HCT116 (cell line): ENCODE data around the gene MEGF8. TPM values are rescaled to one million over a fixed set of nuclear protein-coding genes. Genes with fewer than 3 reads are reported as not detected.

Source experiments
- ATAC-seq: fragments of 200-7000 bp; cut with Tn5 transposase; 2 replicates; pipeline ENCODE4 v1.9.1; 2020; ENCODE audit warnings: mild to moderate bottlenecking, moderate library complexity
- BruUV-seq: library from RNA; stranded (reverse); fragments of 400-500 nt; replicated peaks from 2 replicates; lab custom pipeline; 2021; lab: Mats Ljungman, UMichigan
- CTCF ChIA-PET: fragments of 300-600 bp; sonication (Branson Sonifier 250); formaldehyde crosslinking; loops from one replicate; lab custom pipeline; 2021; ENCODE audit warnings: antibody characterized with exemption; lab: Charles Lee
- POLR2A ChIA-PET: fragments of 300-600, 350-600 bp; sonication (Branson Sonifier 250); formaldehyde crosslinking; loops from one replicate; lab custom pipeline; 2021; ENCODE audit warnings: antibody characterized with exemption; lab: Charles Lee
- RAD21 ChIA-PET, 2 experiments: fragments of 300-600 bp; sonication (Branson Sonifier 250); formaldehyde crosslinking; loops; one replicate each; lab custom pipeline; 2023; ENCODE audit warnings: low total read pairs in 2 of 2; ENCODE audit not compliant: uncharacterized antibody in 2 of 2, unreplicated experiment in 2 of 2, low non-redundant PET in 1 of 2; lab: Charles Lee
- DNase-seq: peaks from one replicate; pipeline ENCODE4 v3.0.0-alpha.2; 2010; ENCODE audit warnings: low read depth, low spot score
- H2AFZ ChIP-seq: fragments of 200-600 bp; shearing (Covaris generic), sonication (generic); 2 replicates; pipeline ENCODE4 v1.6.1; 2017; ENCODE audit warnings: low read depth, mixed run types, mixed read lengths, antibody characterized with exemption, low read length; ENCODE audit not compliant: poor library complexity, severe bottlenecking
- H3K27ac ChIP-seq: 2 replicates; pipeline ENCODE4 v1.5.1; 2012; ENCODE audit warnings: low read depth, low read length
- H3K27me3 ChIP-seq: fragments of 200-600 bp; sonication (generic); 2 replicates; pipeline ENCODE4 v1.6.1; 2016; ENCODE audit warnings: mixed run types, low read length, mixed read lengths; ENCODE audit not compliant: insufficient read depth
- H3K36me3 ChIP-seq, 2 experiments: fragments of 200-500 bp in 1 of 2; fragments of 200-600 bp in 1 of 2; sonication (Bioruptor generic) in 1 of 2; sonication (generic) in 1 of 2; 2 replicates each; pipeline versions ENCODE4 v1.5.1 to v1.6.1; 2014 to 2016; ENCODE audit warnings: low read length in 2 of 2, inconsistent platforms in 1 of 2, mixed read lengths in 1 of 2, mixed run types in 1 of 2; ENCODE audit not compliant: insufficient read depth in 2 of 2, control insufficient read depth in 1 of 2
- H3K4me1 ChIP-seq, 2 experiments: fragments of 200-600 bp in 1 of 2; sonication (generic) in 1 of 2; 2 replicates each; pipeline versions ENCODE4 v1.5.1 to v1.6.1; 2012 to 2017; ENCODE audit warnings: low read length in 2 of 2, inconsistent platforms in 1 of 2, mild to moderate bottlenecking in 1 of 2, mixed read lengths in 1 of 2, mixed run types in 1 of 2, moderate library complexity in 1 of 2; ENCODE audit not compliant: insufficient read depth in 2 of 2, control insufficient read depth in 1 of 2
- H3K4me2 ChIP-seq: fragments of 200-600 bp; sonication (generic); 2 replicates; pipeline ENCODE4 v1.6.1; 2017; ENCODE audit warnings: mixed run types, low read length, mixed read lengths
- H3K4me3 ChIP-seq, 2 experiments: fragments of 200-600 bp in 1 of 2; sonication (generic) in 1 of 2; replicated peaks in 1 of 2; 2 replicates each; pipeline ENCODE4 v1.5.1; 2011 to 2016; ENCODE audit warnings: low read length in 2 of 2, control low read depth in 1 of 2, low read depth in 1 of 2, mild to moderate bottlenecking in 1 of 2, mixed read lengths in 1 of 2, mixed run types in 1 of 2
- H3K79me2 ChIP-seq: fragments of 200-600 bp; sonication (generic); 2 replicates; pipeline ENCODE4 v1.6.1; 2017; ENCODE audit warnings: mild to moderate bottlenecking, mixed run types, low read length, moderate library complexity, mixed read lengths; ENCODE audit not compliant: insufficient read depth
- H3K9ac ChIP-seq: fragments of 200-600 bp; sonication (generic); 2 replicates; pipeline ENCODE4 v1.6.1; 2016; ENCODE audit warnings: low read length, mixed read lengths
- H3K9me2 ChIP-seq: fragments of 200-600 bp; sonication (generic), shearing (Covaris generic); 2 replicates; pipeline ENCODE4 v1.6.1; 2017; ENCODE audit warnings: mixed run types, mild to moderate bottlenecking, moderate library complexity; ENCODE audit not compliant: insufficient read depth
- H3K9me3 ChIP-seq, 2 experiments: fragments of 200-500 bp in 1 of 2; fragments of 200-600 bp in 1 of 2; sonication (Bioruptor generic) in 1 of 2; sonication (generic) in 1 of 2; 2 replicates each; pipeline ENCODE4 v1.6.1; 2014 to 2017; ENCODE audit warnings: low read length in 2 of 2, mixed read lengths in 2 of 2, inconsistent platforms in 1 of 2, low read depth in 1 of 2, mild to moderate bottlenecking in 1 of 2, mixed run types in 1 of 2, moderate library complexity in 1 of 2; ENCODE audit not compliant: control insufficient read depth in 1 of 2, insufficient read depth in 1 of 2
- H4K20me1 ChIP-seq: fragments of 200-600 bp; sonication (generic), shearing (Covaris generic); 2 replicates; pipeline ENCODE4 v1.6.1; 2017; ENCODE audit warnings: mixed run types, mild to moderate bottlenecking, moderate library complexity; ENCODE audit not compliant: insufficient read depth
- CBX3 ChIP-seq: IDR thresholded peaks from 2 replicates; pipeline ENCODE4 v1.6.1; 2012; ENCODE audit warnings: low read depth
- CEBPB ChIP-seq: IDR thresholded peaks from 2 replicates; pipeline ENCODE4 v1.6.1; 2012; ENCODE audit warnings: low read depth
- ELF1 ChIP-seq: IDR thresholded peaks from 2 replicates; pipeline ENCODE4 v1.6.1; 2012; ENCODE audit warnings: low read depth, borderline replicate concordance
- FOSL1 ChIP-seq: IDR thresholded peaks from 2 replicates; pipeline ENCODE4 v1.6.1; 2012; ENCODE audit warnings: low read depth
- JUND ChIP-seq: IDR thresholded peaks from 2 replicates; pipeline ENCODE4 v1.6.1; 2012
- MAX ChIP-seq: IDR thresholded peaks from 2 replicates; pipeline ENCODE4 v1.6.1; 2012
- POLR2A ChIP-seq: IDR thresholded peaks from 2 replicates; pipeline ENCODE4 v1.7.0; 2011; ENCODE audit warnings: borderline replicate concordance; ENCODE audit not compliant: insufficient read depth, insufficient read length; ENCODE audit errors: extremely low read depth
- SIN3A ChIP-seq: IDR thresholded peaks from 2 replicates; pipeline ENCODE4 v1.6.1; 2012; ENCODE audit warnings: low read depth
- SRF ChIP-seq: IDR thresholded peaks from 2 replicates; pipeline ENCODE4 v1.6.1; 2012; ENCODE audit warnings: low read depth
- TCF7L2 ChIP-seq: IDR thresholded peaks from 2 replicates; pipeline ENCODE4 v1.7.0; 2011; ENCODE audit warnings: borderline replicate concordance, inconsistent platforms; ENCODE audit not compliant: insufficient read depth, insufficient read length; ENCODE audit errors: extremely low read depth
- YY1 ChIP-seq: IDR thresholded peaks from 2 replicates; pipeline ENCODE4 v1.6.1; 2011; ENCODE audit warnings: low read length, low read depth, moderate library complexity, mild to moderate bottlenecking; ENCODE audit not compliant: insufficient replicate concordance; ENCODE audit errors: extremely low read depth
- ZFX ChIP-seq: fragments of 450-650 bp; IDR thresholded peaks from 2 replicates; pipeline ENCODE4 v1.6.1; 2017
- ZNF274 ChIP-seq: fragments of 200-500 bp; sonication (Bioruptor generic); IDR thresholded peaks from 2 replicates; pipeline ENCODE4 v1.6.1; 2014; ENCODE audit warnings: mild to moderate bottlenecking, low read depth, low read length, inconsistent platforms
- intact Hi-C: fragments of 100-400 bp; cut with micrococcal nuclease; formaldehyde crosslinking; loops from 2 replicates; pipeline ENCODE4 v1.10.0; 2022
- total RNA-seq: library from RNA; stranded (reverse); gene quantifications from one replicate; pipeline ENCODE4 v1.2.1, GENCODE V29; 2021; ENCODE audit not compliant: unreplicated experiment
- TF ChIP-seq, protein P1 (sequence below): IDR thresholded peaks from 2 replicates; pipeline ENCODE4 v1.6.1; 2011; ENCODE audit warnings: mild to moderate bottlenecking, low read length, moderate library complexity; ENCODE audit not compliant: insufficient replicate concordance; ENCODE audit errors: extremely low read depth
- TF ChIP-seq, protein P2 (sequence below), 3 experiments: fragments of 200-600 bp in 1 of 3; sonication (generic) in 1 of 3; IDR thresholded peaks in 2 of 3; conservative IDR thresholded peaks in 1 of 3; 2 replicates each; pipeline ENCODE4 v1.5.1; 2012 to 2017; ENCODE audit warnings: low read depth in 2 of 3, low read length in 2 of 3, antibody characterized with exemption in 1 of 3, borderline replicate concordance in 1 of 3, control low read depth in 1 of 3, mild to moderate bottlenecking in 1 of 3, mixed read lengths in 1 of 3, mixed run types in 1 of 3, moderate library complexity in 1 of 3; ENCODE audit not compliant: insufficient read depth in 1 of 3

The MEGF8 gene
- total RNA-seq, 1 experiment from 2014 or later, result 24.0 TPM

GRCh38 chr19:42315024-42315423, 10.4 kb upstream of the MEGF8 start (continued):
- TF ChIP-seq ELF1 (no peak), CBX3 (no peak), JUND (no peak)
- TF ChIP-seq, protein P1, sequence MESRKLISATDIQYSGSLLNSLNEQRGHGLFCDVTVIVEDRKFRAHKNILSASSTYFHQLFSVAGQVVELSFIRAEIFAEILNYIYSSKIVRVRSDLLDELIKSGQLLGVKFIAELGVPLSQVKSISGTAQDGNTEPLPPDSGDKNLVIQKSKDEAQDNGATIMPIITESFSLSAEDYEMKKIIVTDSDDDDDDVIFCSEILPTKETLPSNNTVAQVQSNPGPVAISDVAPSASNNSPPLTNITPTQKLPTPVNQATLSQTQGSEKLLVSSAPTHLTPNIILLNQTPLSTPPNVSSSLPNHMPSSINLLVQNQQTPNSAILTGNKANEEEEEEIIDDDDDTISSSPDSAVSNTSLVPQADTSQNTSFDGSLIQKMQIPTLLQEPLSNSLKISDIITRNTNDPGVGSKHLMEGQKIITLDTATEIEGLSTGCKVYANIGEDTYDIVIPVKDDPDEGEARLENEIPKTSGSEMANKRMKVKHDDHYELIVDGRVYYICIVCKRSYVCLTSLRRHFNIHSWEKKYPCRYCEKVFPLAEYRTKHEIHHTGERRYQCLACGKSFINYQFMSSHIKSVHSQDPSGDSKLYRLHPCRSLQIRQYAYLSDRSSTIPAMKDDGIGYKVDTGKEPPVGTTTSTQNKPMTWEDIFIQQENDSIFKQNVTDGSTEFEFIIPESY, result no peak
- TF ChIP-seq, all 23 proteins: peak for 0

DNA sequence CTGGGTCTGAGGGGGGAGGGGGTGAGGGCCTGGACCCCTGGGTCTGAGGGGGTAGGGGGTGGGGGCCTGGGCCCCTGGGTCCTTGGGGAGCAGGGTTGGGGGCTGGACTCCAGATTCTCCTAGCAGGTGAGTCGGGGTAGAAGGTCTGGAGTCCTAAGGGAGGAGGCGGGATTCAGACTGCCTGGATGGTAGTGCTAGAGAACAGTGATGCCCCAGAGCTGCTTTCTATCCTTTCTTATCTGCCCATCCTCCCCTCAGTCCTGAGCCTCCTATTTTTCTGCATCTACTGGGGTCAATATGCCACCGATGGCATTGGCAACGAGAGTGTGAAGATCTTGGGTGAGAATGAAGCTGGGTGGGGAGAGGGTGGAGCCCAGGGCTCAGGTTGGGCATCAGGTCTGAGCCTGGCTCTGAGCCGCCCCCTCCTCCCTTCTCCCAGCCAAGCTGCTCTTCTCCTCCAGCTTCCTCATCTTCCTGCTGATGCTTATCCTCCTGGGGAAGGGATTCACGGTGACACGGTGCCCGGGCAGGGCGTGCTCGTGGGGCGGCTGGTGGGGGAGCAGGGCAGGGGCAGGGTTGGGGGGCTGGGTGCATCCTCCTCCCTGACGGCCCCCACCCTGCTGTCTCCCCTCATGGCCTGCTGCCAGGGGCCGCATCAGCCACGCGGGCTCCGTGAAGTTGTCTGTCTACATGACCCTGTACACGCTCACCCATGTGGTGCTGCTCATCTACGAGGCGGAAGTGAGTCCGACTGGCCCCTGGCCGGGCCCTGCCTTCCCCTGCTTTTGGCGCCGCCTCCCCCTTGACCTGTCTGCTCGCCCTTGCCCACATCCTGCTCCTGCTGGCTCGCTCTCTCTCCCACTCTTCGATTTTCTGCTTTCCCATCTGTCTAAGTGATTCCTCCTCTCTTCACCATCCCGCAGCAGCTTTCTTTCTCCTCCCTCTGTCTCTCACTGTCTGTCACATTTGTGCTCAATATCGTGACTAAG, 8.9 kb upstream of the MEGF8 start:
- DNase-seq, result no peak
- H3K9ac ChIP-seq, result no peak overlapping the region
- ATAC-seq, result no peak
- H3K4me2 ChIP-seq, result no peak overlapping the region
- H3K27me3 ChIP-seq, result no peaks in the 10 kb centered on the region
- ChIA-PET RAD21 (no interaction called here), POLR2A (no interaction called here), CTCF (no interaction called here)
- H4K20me1 ChIP-seq, result no peaks in the 10 kb centered on the region
- intact Hi-C loops, result no loop called here
- no peak overlapping the region for H2AFZ ChIP-seq
- no peaks in the 10 kb centered on the region for H3K9me2 ChIP-seq
- H3K79me2 ChIP-seq, result no peaks in the 10 kb centered on the region
- H3K4me1 ChIP-seq, result peaks cover 0 to 18% of the 10 kb centered on the region in 2 experiments; a peak in 2 of 4 replicates
- H3K27ac ChIP-seq, result no peak overlapping the region
- no peaks in the 10 kb centered on the region for H3K9me3 ChIP-seq
- no TSS peak for BruUV-seq
- H3K36me3 ChIP-seq, result no peaks in the 10 kb centered on the region
- no peak overlapping the region for H3K4me3 ChIP-seq
- TF ChIP-seq YY1, result no peak
- no peak for TF ChIP-seq SIN3A
- TF ChIP-seq FOSL1, result no peak
- no peak for TF ChIP-seq CEBPB
- no peak for TF ChIP-seq CBX3
- TF ChIP-seq SRF, result no peak
- TF ChIP-seq, protein P2, sequence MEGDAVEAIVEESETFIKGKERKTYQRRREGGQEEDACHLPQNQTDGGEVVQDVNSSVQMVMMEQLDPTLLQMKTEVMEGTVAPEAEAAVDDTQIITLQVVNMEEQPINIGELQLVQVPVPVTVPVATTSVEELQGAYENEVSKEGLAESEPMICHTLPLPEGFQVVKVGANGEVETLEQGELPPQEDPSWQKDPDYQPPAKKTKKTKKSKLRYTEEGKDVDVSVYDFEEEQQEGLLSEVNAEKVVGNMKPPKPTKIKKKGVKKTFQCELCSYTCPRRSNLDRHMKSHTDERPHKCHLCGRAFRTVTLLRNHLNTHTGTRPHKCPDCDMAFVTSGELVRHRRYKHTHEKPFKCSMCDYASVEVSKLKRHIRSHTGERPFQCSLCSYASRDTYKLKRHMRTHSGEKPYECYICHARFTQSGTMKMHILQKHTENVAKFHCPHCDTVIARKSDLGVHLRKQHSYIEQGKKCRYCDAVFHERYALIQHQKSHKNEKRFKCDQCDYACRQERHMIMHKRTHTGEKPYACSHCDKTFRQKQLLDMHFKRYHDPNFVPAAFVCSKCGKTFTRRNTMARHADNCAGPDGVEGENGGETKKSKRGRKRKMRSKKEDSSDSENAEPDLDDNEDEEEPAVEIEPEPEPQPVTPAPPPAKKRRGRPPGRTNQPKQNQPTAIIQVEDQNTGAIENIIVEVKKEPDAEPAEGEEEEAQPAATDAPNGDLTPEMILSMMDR (IDR thresholded peaks at IDR 0.05 in 2 of 3, conservative IDR thresholded peaks at IDR 0.05 in 1 of 3; ENCODE audit: borderline replicate concordance in 1 of 3, insufficient read depth in 1 of 3, low read depth in 2 of 3, low read length in 2 of 3), result no peak
- no peak for TF ChIP-seq POLR2A
- TF ChIP-seq ZFX, result no peak
- TF ChIP-seq ELF1, result no peak
- TF ChIP-seq TCF7L2, result no peak
- no peak for TF ChIP-seq ZNF274
- TF ChIP-seq JUND, result no peak
- no peak for TF ChIP-seq MAX
- TF ChIP-seq, protein P1, result no peak
